CD4-positive, alpha-beta T cell (primary cell): ENCODE measurements around the gene CHRNA9. TPM values are rescaled to one million over a fixed set of nuclear protein-coding genes. Genes with fewer than 3 reads are reported as not detected.

Experiments
- ATAC-seq: fragments of 200-7000 bp; cut with Tn5 transposase; one replicate; pipeline ENCODE4 v1.10.0; 2022; ENCODE audit warnings: mild to moderate bottlenecking; ENCODE audit not compliant: poor library complexity
- CTCF ChIA-PET: fragments of 350-600 bp; sonication (Branson Sonifier 250); formaldehyde crosslinking; loops from one replicate; lab custom pipeline; 2021; ENCODE audit warnings: antibody characterized with exemption, inconsistent platforms; lab: Charles Lee
- POLR2A ChIA-PET: fragments of 350-600 bp; sonication (Branson Sonifier 250); formaldehyde crosslinking; loops from one replicate; lab custom pipeline; 2021; ENCODE audit warnings: antibody characterized with exemption, inconsistent platforms; lab: Charles Lee
- DNase-seq, 14 experiments: peaks; one replicate each; pipeline ENCODE4 v3.0.0-alpha.2; 2013 to 2020; ENCODE audit warnings: mixed read lengths in 2 of 14
- H3K27ac ChIP-seq, 2 donors: one replicate each; pipeline versions ENCODE4 v1.5.1 to v1.7.0; 2013; ENCODE audit warnings: low read length in 2 of 2, low read depth in 1 of 2, mild to moderate bottlenecking in 1 of 2
- H3K27me3 ChIP-seq, 2 experiments: 1 replicate in 1 of 2; 2 replicates in 1 of 2; pipeline versions ENCODE4 v1.6.1 to v1.7.0; 2013; ENCODE audit warnings: low read length in 2 of 2, control low read depth in 1 of 2, mild to moderate bottlenecking in 1 of 2, moderate library complexity in 1 of 2; ENCODE audit not compliant: insufficient read depth in 2 of 2, control insufficient read depth in 1 of 2
- H3K36me3 ChIP-seq: one replicate; pipeline ENCODE4 v1.6.1; 2013; ENCODE audit warnings: low read length, control low read depth; ENCODE audit not compliant: insufficient read depth
- H3K4me1 ChIP-seq: one replicate; pipeline ENCODE4 v1.6.1; 2013; ENCODE audit warnings: low read length, control low read depth; ENCODE audit not compliant: insufficient read depth
- H3K4me3 ChIP-seq: one replicate; pipeline ENCODE4 v1.5.1; 2013; ENCODE audit warnings: mild to moderate bottlenecking, low read length, moderate library complexity
- H3K9me3 ChIP-seq, 2 experiments: 1 replicate in 1 of 2; 2 replicates in 1 of 2; pipeline versions ENCODE4 v1.6.1 to v1.7.0; 2013; ENCODE audit warnings: low read length in 2 of 2, mild to moderate bottlenecking in 2 of 2, control low read depth in 1 of 2, moderate library complexity in 1 of 2; ENCODE audit not compliant: control insufficient read depth in 1 of 2, insufficient read depth in 1 of 2
- H3K27ac Mint-ChIP-seq: one replicate; pipeline ENCODE4 v1.8.0; 2020; ENCODE audit warnings: mixed read lengths
- H3K27me3 Mint-ChIP-seq: one replicate; pipeline ENCODE4 v1.8.0; 2021; ENCODE audit warnings: mixed read lengths
- H3K36me3 Mint-ChIP-seq: one replicate; pipeline ENCODE4 v1.8.0; 2021; ENCODE audit warnings: low read depth, mixed read lengths
- H3K4me1 Mint-ChIP-seq: one replicate; pipeline ENCODE4 v1.8.0; 2021; ENCODE audit warnings: low read depth, mixed read lengths
- H3K4me3 Mint-ChIP-seq: one replicate; pipeline ENCODE4 v1.8.0; 2020; ENCODE audit warnings: mild to moderate bottlenecking, mixed read lengths
- H3K9me3 Mint-ChIP-seq: one replicate; pipeline ENCODE4 v1.8.0; 2020; ENCODE audit warnings: mixed read lengths
- CTCF ChIP-seq: fragments of 200-600 bp; IDR thresholded peaks from one replicate; pipeline ENCODE4 v1.8.0; 2022; ENCODE audit warnings: antibody characterized with exemption, mild to moderate bottlenecking
- intact Hi-C, 2 experiments: fragments of 100-400 bp; cut with DNase I in 1 of 2; cut with micrococcal nuclease in 1 of 2; formaldehyde crosslinking; loops; one replicate each; pipeline versions ENCODE4 v1.15.1 to v1.9.0; 2023 to 2025; cut with DNase I, micrococcal nuclease
- total RNA-seq, 174 experiments: library from RNA in 2 of 174; stranded (reverse) in 2 of 174; gene quantifications; one replicate each; pipeline ENCODE4 v1.2.3 and lab custom pipeline; 2021 to 2026

Gene CHRNA9
- total RNA-seq, 2 experiments from 2014 or later = not detected

- CTCF ChIA-PET = no interaction called here
- Histone ChIP-seq H3K4me3 (no peak overlapping the region), H3K27ac (no peak overlapping the region), H3K4me1 (no peaks in the 10 kb centered on the region), H3K27me3 (no peaks in the 10 kb centered on the region), H3K36me3 (no peaks in the 10 kb centered on the region), H3K9me3 (no peaks in the 10 kb centered on the region)
- H3K4me3 Mint-ChIP-seq = no peak overlapping the region
- peaks cover 7% of the 10 kb centered on the region for H3K9me3 Mint-ChIP-seq
- intact Hi-C loops = no loop called here
- no peak for TF ChIP-seq CTCF
- H3K4me1 Mint-ChIP-seq = no peaks in the 10 kb centered on the region
- POLR2A ChIA-PET = no interaction called here
- no peak for DNase-seq
- no peaks in the 10 kb centered on the region for H3K36me3 Mint-ChIP-seq
- ATAC-seq = no peak
- H3K27ac Mint-ChIP-seq = no peak overlapping the region
- H3K27me3 Mint-ChIP-seq = no peaks in the 10 kb centered on the region
These were observed 28.8 kb downstream of the CHRNA9 start for GRCh38 chr4:40363945-40364344.

- Histone ChIP-seq H3K4me3 (no peak overlapping the region), H3K36me3 (no peaks in the 10 kb centered on the region), H3K27me3 (no peaks in the 10 kb centered on the region), H3K27ac (no peak overlapping the region), H3K9me3 (no peaks in the 10 kb centered on the region), H3K4me1 (no peaks in the 10 kb centered on the region)
- intact Hi-C loops = no loop called here
- peaks cover 3% of the 10 kb centered on the region for H3K9me3 Mint-ChIP-seq
- H3K36me3 Mint-ChIP-seq = no peaks in the 10 kb centered on the region
- DNase-seq = no peak
- H3K27ac Mint-ChIP-seq = no peak overlapping the region
- H3K27me3 Mint-ChIP-seq = no peaks in the 10 kb centered on the region
- no peak for ATAC-seq
- no peak for TF ChIP-seq CTCF
- CTCF ChIA-PET = no interaction called here
- H3K4me3 Mint-ChIP-seq = no peak overlapping the region
- POLR2A ChIA-PET = no interaction called here
- H3K4me1 Mint-ChIP-seq = no peaks in the 10 kb centered on the region
These were observed 30.6 kb downstream of the CHRNA9 start for GRCh38 chr4:40365766-40366165.

- Mint-ChIP-seq H3K27ac (no peak overlapping the region), H3K36me3 (no peaks in the 10 kb centered on the region), H3K4me3 (no peak overlapping the region), H3K27me3 (no peaks in the 10 kb centered on the region), H3K4me1 (no peaks in the 10 kb centered on the region), H3K9me3 (no peaks in the 10 kb centered on the region)
- DNase-seq = no peak
- no peak for ATAC-seq
- H3K4me3 ChIP-seq = no peak overlapping the region
- no peaks in the 10 kb centered on the region for H3K9me3 ChIP-seq
- H3K36me3 ChIP-seq = no peaks in the 10 kb centered on the region
- ChIA-PET CTCF (no interaction called here), POLR2A (no interaction called here)
- no peak overlapping the region for H3K27ac ChIP-seq
- TF ChIP-seq CTCF = no peak
- no peaks in the 10 kb centered on the region for H3K27me3 ChIP-seq
- intact Hi-C loops = no loop called here
- no peaks in the 10 kb centered on the region for H3K4me1 ChIP-seq
These were observed 32.3 kb downstream of the CHRNA9 start for GRCh38 chr4:40367451-40367850.
